Natural killer cell (primary cell): ENCODE measurements around the gene SPDYE4. TPM values are rescaled to one million over a fixed set of nuclear protein-coding genes. Genes with fewer than 3 reads are reported as not detected.

Source experiments
- ATAC-seq, 3 donors: fragments of 150-1000 bp in 2 of 3; fragments of 200-7000 bp in 1 of 3; cut with Tn5 transposase; 1 replicate in 1 of 3; 2 replicates in 2 of 3; pipeline ENCODE4 v1.10.0; 2021; ENCODE audit warnings: mild to moderate bottlenecking in 2 of 3, moderate library complexity in 2 of 3
- DNase-seq, 2 donors: peaks; one replicate each; pipeline versions ENCODE4 v3.0.0 to v3.0.0-alpha.2; 2013 to 2021; ENCODE audit warnings: mixed read lengths in 1 of 2
- H3K27ac ChIP-seq: one replicate; pipeline ENCODE4 v1.5.1; 2013; ENCODE audit warnings: mild to moderate bottlenecking, low read length
- H3K27me3 ChIP-seq: one replicate; pipeline ENCODE4 v1.6.1; 2013; ENCODE audit warnings: low read length; ENCODE audit not compliant: control insufficient read depth, insufficient read depth
- H3K36me3 ChIP-seq: one replicate; pipeline ENCODE4 v1.6.1; 2013; ENCODE audit warnings: low read length; ENCODE audit not compliant: control insufficient read depth, insufficient read depth
- H3K4me1 ChIP-seq: one replicate; pipeline ENCODE4 v1.6.1; 2013; ENCODE audit warnings: low read length; ENCODE audit not compliant: control insufficient read depth, insufficient read depth
- H3K4me3 ChIP-seq: one replicate; pipeline ENCODE4 v1.5.1; 2013; ENCODE audit warnings: low read length
- H3K9me3 ChIP-seq: one replicate; pipeline ENCODE4 v1.6.1; 2013; ENCODE audit warnings: low read length; ENCODE audit not compliant: control insufficient read depth, insufficient read depth
- H3K27ac Mint-ChIP-seq, 2 donors: one replicate each; pipeline ENCODE4 v1.8.0; 2022; ENCODE audit warnings: mild to moderate bottlenecking in 2 of 2, mixed read lengths in 2 of 2, moderate library complexity in 1 of 2
- H3K27me3 Mint-ChIP-seq, 2 donors: one replicate each; pipeline ENCODE4 v1.8.0; 2022; ENCODE audit warnings: low read depth in 2 of 2, mixed read lengths in 2 of 2
- H3K36me3 Mint-ChIP-seq: one replicate; pipeline ENCODE4 v1.8.0; 2022; ENCODE audit warnings: mixed read lengths
- H3K4me1 Mint-ChIP-seq, 2 donors: one replicate each; pipeline ENCODE4 v1.8.0; 2022; ENCODE audit warnings: mixed read lengths in 2 of 2
- H3K4me3 Mint-ChIP-seq: one replicate; pipeline ENCODE4 v1.8.0; 2022; ENCODE audit warnings: mild to moderate bottlenecking, moderate library complexity, mixed read lengths
- H3K9me3 Mint-ChIP-seq, 2 donors: one replicate each; pipeline ENCODE4 v1.8.0; 2022; ENCODE audit warnings: mixed read lengths in 2 of 2
- WGBS: methylation state at CpG from one replicate; pipeline ENCODE4 v1.1.7; 2013; ENCODE audit warnings: missing lambda C conversion rate; ENCODE audit not compliant: insufficient coverage; 5-methylcytosine and 5-hydroxymethylcytosine counted together
- intact Hi-C: fragments of 100-400 bp; cut with micrococcal nuclease; formaldehyde crosslinking; loops from one replicate; pipeline ENCODE4 v1.14.2; 2022
- total RNA-seq, 4 donors: library from RNA; stranded (reverse); fragments of 120-200 nt in 1 of 4; gene quantifications; one replicate each; pipeline versions ENCODE4 v1.2.3 to v1.2.4, GENCODE V29; 2013 to 2022
- TF ChIP-seq, protein P1 (sequence below): fragments of 200-600 bp; IDR thresholded peaks from one replicate; pipeline ENCODE4 v1.8.0; 2022; ENCODE audit warnings: antibody characterized with exemption

The SPDYE4 gene
- total RNA-seq, 3 donors from 2014 or later (not counting 1 experiment from before 2014, with no cell fraction given), result not detected

DNA sequence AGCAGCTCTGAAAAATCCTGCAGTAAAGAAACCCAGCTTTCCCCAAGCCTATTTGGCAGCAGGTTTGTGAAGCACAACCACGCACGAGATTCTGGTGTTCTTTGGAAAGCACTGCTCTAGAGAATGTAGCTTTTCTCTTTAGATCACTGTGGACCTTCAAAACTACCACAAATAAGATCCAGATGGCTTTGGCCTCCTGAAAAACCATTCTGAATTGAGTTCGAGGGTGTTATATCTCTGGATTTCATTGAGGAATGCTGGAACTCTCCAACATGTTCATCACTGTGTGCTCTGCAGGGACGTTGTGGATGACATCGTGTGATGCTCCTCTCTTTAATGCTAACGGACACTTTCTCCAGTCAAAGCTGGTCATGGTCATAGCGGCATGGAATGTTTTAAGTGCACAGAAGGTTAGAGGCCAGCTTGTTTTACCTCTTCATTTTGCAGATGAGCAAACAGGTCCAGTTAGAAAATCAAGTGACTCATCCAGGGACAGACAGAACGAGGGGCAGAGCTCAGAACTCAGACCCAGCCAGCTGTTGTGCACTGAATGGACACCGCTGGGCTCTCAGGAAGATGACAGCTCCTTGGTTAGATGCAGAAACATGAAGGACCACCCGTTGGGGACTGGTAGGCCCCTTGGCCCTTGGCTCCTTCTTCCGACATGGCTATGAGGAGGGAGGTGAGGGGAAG, 50.9 kb downstream of the SPDYE4 start:
- TF ChIP-seq, protein P1, sequence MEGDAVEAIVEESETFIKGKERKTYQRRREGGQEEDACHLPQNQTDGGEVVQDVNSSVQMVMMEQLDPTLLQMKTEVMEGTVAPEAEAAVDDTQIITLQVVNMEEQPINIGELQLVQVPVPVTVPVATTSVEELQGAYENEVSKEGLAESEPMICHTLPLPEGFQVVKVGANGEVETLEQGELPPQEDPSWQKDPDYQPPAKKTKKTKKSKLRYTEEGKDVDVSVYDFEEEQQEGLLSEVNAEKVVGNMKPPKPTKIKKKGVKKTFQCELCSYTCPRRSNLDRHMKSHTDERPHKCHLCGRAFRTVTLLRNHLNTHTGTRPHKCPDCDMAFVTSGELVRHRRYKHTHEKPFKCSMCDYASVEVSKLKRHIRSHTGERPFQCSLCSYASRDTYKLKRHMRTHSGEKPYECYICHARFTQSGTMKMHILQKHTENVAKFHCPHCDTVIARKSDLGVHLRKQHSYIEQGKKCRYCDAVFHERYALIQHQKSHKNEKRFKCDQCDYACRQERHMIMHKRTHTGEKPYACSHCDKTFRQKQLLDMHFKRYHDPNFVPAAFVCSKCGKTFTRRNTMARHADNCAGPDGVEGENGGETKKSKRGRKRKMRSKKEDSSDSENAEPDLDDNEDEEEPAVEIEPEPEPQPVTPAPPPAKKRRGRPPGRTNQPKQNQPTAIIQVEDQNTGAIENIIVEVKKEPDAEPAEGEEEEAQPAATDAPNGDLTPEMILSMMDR, result no peak
- intact Hi-C loops, result no loop called here
- no peaks in the 10 kb centered on the region for H3K4me1 Mint-ChIP-seq

DNA sequence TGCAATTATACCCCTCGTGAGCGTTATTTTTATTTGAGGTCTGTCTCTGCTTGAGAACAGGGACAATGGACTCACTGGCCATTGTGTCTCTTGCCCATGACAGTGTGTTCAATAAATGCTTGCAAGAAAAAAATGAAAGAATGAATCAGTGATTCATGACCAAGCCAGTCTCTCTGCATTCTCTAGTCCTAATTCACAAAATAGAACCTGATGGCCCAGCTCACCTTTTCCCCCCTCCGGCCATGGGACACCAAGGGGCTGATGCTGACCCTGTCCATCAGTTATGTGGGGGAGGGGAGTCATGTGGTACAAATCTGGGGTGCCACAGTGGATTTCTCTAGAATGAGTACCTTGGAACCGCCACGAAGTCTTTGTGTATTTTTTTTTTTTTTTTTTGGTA, 51.9 kb downstream of the SPDYE4 start:
- no peak overlapping the region for H3K4me3 Mint-ChIP-seq
- intact Hi-C loops, result no loop called here
- no peaks in the 10 kb centered on the region for H3K36me3 ChIP-seq
- H3K4me1 ChIP-seq, result no peaks in the 10 kb centered on the region
- no peaks in the 10 kb centered on the region for H3K9me3 ChIP-seq
- H3K27me3 ChIP-seq, result no peaks in the 10 kb centered on the region
- H3K4me1 Mint-ChIP-seq, result no peaks in the 10 kb centered on the region
- WGBS, result 84% methylated on average over 4 of the region's 5 CpGs
- H3K36me3 Mint-ChIP-seq, result no peaks in the 10 kb centered on the region
- H3K9me3 Mint-ChIP-seq, result no peaks in the 10 kb centered on the region
- H3K27ac Mint-ChIP-seq, result no peak overlapping the region
- no peak overlapping the region for H3K27ac ChIP-seq
- TF ChIP-seq, protein P1, result no peak
- ATAC-seq, result no peak
- no peak overlapping the region for H3K4me3 ChIP-seq
- H3K27me3 Mint-ChIP-seq, result peaks cover 14 to 55% of the 10 kb centered on the region in 2 donors
- no peak for DNase-seq

More for the DNA sequence above, 50.9 kb downstream of the SPDYE4 start:
- DNase-seq, result no peak
- Mint-ChIP-seq H3K27ac (no peak overlapping the region), H3K4me3 (no peak overlapping the region), H3K36me3 (no peaks in the 10 kb centered on the region), H3K9me3 (no peaks in the 10 kb centered on the region), H3K27me3 (peaks cover 14 to 48% of the 10 kb centered on the region in 2 donors)
- Histone ChIP-seq H3K27ac (no peak overlapping the region), H3K27me3 (no peaks in the 10 kb centered on the region), H3K9me3 (no peaks in the 10 kb centered on the region), H3K4me3 (no peak overlapping the region), H3K4me1 (no peaks in the 10 kb centered on the region), H3K36me3 (no peaks in the 10 kb centered on the region)
- 81% methylated on average over 11 of the region's 11 CpGs for WGBS
- no peak for ATAC-seq

DNA sequence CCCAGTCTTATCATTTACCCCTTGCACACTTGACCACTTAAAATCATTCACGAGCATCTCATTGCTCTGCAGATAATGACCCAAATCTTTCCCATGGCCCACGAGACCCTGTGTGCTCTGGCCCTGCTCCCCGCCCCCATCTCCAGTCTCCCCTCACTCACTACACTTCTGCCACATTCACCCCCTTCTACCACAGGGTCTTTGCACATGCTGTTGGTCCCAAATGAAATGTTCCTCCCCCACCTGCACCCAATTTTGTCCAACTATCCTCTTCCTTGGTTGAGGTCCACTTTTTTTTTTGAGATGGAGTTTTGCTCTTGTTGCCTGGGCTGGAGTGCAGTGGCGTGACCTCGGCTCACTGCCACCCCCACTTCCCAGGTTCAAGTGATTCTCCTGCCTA, 52.9 kb downstream of the SPDYE4 start:
- Mint-ChIP-seq H3K27ac (no peak overlapping the region), H3K9me3 (no peaks in the 10 kb centered on the region), H3K36me3 (no peaks in the 10 kb centered on the region), H3K4me3 (no peak overlapping the region), H3K4me1 (no peaks in the 10 kb centered on the region), H3K27me3 (peaks cover 10 to 49% of the 10 kb centered on the region in 2 donors)
- Histone ChIP-seq H3K9me3 (no peaks in the 10 kb centered on the region), H3K27me3 (no peaks in the 10 kb centered on the region), H3K27ac (no peak overlapping the region), H3K4me1 (no peaks in the 10 kb centered on the region), H3K36me3 (no peaks in the 10 kb centered on the region), H3K4me3 (no peak overlapping the region)
- DNase-seq (no peak), ATAC-seq (no peak)
- 92% methylated on average over 5 of the region's 5 CpGs for WGBS
- TF ChIP-seq, protein P1, result no peak
- intact Hi-C loops, result no loop called here

DNA sequence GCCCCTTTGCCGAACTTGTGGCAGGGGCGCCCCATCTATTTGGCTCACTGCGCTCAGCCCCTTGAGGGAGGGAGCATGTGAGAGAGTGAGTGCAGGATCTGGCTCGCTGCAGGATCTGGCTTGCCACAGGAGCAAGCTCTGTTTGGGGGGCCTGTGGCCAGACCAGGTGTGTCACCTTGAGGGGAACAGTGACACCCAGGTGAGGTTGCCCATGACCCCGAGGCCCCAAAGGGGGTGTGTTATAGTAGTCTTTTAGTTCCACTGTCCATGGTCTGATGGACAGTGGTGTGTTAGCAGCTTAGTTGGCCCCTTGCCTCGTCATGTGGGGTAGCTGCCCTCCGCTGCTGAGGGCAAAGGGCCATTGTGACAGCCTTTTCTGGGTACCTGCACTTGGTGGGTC, 55.3 kb downstream of the SPDYE4 start:
- Histone ChIP-seq H3K27me3 (no peaks in the 10 kb centered on the region), H3K27ac (no peak overlapping the region), H3K4me3 (no peak overlapping the region), H3K36me3 (no peaks in the 10 kb centered on the region), H3K9me3 (no peaks in the 10 kb centered on the region), H3K4me1 (no peaks in the 10 kb centered on the region)
- intact Hi-C loops, result no loop called here
- Mint-ChIP-seq H3K4me3 (no peak overlapping the region), H3K27me3 (peaks cover 18 to 52% of the 10 kb centered on the region in 2 donors), H3K36me3 (no peaks in the 10 kb centered on the region), H3K9me3 (no peaks in the 10 kb centered on the region), H3K27ac (no peak overlapping the region), H3K4me1 (peaks cover 6% of the 10 kb centered on the region in 2 donors)
- ATAC-seq, result no peak
- DNase-seq, result no peak
- WGBS, result 88% methylated on average over 7 of the region's 7 CpGs
- TF ChIP-seq, protein P1, result no peak
